DND-41 (cell line): Measurements from ENCODE around the gene CATSPER3.
A peak's percentile ranks its signal among the peaks of the same experiment; 100 is the strongest.

Experiments used
- ATAC-seq: fragments of 200-7000 bp; cut with Tn5 transposase; 3 replicates; pipeline ENCODE4 v1.9.1; 2021; ENCODE audit warnings: low read depth; ENCODE audit not compliant: insufficient read depth
- DNase-seq: peaks from one replicate; pipeline ENCODE4 v3.0.0-alpha.2; 2020
- H2AFZ ChIP-seq: 2 replicates; pipeline ENCODE4 v1.6.0; 2012; ENCODE audit warnings: low read depth, low read length
- H3K27ac ChIP-seq: 2 replicates; pipeline ENCODE4 v1.5.1; 2012; ENCODE audit warnings: low read length, inconsistent platforms
- H3K27me3 ChIP-seq: fragments of 200-600 bp; sonication (generic); 2 replicates; pipeline ENCODE4 v1.6.0; 2012; ENCODE audit warnings: low read length, mild to moderate bottlenecking, inconsistent platforms; ENCODE audit not compliant: insufficient read depth, poor library complexity
- H3K36me3 ChIP-seq: 2 replicates; pipeline ENCODE4 v1.5.1; 2012; ENCODE audit warnings: low read length, inconsistent platforms; ENCODE audit not compliant: insufficient read depth
- H3K4me1 ChIP-seq: 2 replicates; pipeline ENCODE4 v1.5.1; 2012; ENCODE audit warnings: mild to moderate bottlenecking, low read length; ENCODE audit not compliant: insufficient read depth
- H3K4me2 ChIP-seq: 2 replicates; pipeline ENCODE4 v1.6.0; 2012; ENCODE audit warnings: mild to moderate bottlenecking, moderate library complexity, low read length, inconsistent platforms; ENCODE audit not compliant: insufficient read depth
- H3K4me3 ChIP-seq, 2 experiments: fragments of 200-600 bp in 1 of 2; shearing (Covaris generic) in 1 of 2; 2 replicates each; pipeline ENCODE4 v1.5.1; 2012 to 2016; ENCODE audit warnings: inconsistent platforms in 2 of 2, low read length in 2 of 2, mild to moderate bottlenecking in 2 of 2, low read depth in 1 of 2, moderate library complexity in 1 of 2
- H3K79me2 ChIP-seq: 2 replicates; pipeline ENCODE4 v1.6.0; 2012; ENCODE audit warnings: low read length, inconsistent platforms; ENCODE audit not compliant: insufficient read depth
- H3K9ac ChIP-seq: 2 replicates; pipeline ENCODE4 v1.6.0; 2012; ENCODE audit warnings: low read depth, mild to moderate bottlenecking, inconsistent platforms, low read length, moderate library complexity
- H3K9me3 ChIP-seq: 2 replicates; pipeline ENCODE4 v1.5.1; 2012; ENCODE audit warnings: low read length, moderate library complexity, mild to moderate bottlenecking, inconsistent platforms; ENCODE audit not compliant: insufficient read depth, severe bottlenecking
- H4K20me1 ChIP-seq: 2 replicates; pipeline ENCODE4 v1.6.0; 2012; ENCODE audit warnings: low read length; ENCODE audit not compliant: insufficient read depth
- CTCF ChIP-seq: IDR thresholded peaks from 2 replicates; pipeline ENCODE4 v1.5.1; 2012; ENCODE audit warnings: borderline replicate concordance, low read length, moderate library complexity, mild to moderate bottlenecking; ENCODE audit not compliant: poor library complexity, severe bottlenecking; ENCODE audit errors: extremely low read depth
- EZH2 ChIP-seq: IDR thresholded peaks from 3 replicates; pipeline ENCODE4 v1.6.1; 2012; ENCODE audit warnings: borderline replicate concordance, low read depth, mild to moderate bottlenecking, moderate library complexity, low read length, inconsistent platforms; ENCODE audit not compliant: severe bottlenecking

CATSPER3 gene

DNA sequence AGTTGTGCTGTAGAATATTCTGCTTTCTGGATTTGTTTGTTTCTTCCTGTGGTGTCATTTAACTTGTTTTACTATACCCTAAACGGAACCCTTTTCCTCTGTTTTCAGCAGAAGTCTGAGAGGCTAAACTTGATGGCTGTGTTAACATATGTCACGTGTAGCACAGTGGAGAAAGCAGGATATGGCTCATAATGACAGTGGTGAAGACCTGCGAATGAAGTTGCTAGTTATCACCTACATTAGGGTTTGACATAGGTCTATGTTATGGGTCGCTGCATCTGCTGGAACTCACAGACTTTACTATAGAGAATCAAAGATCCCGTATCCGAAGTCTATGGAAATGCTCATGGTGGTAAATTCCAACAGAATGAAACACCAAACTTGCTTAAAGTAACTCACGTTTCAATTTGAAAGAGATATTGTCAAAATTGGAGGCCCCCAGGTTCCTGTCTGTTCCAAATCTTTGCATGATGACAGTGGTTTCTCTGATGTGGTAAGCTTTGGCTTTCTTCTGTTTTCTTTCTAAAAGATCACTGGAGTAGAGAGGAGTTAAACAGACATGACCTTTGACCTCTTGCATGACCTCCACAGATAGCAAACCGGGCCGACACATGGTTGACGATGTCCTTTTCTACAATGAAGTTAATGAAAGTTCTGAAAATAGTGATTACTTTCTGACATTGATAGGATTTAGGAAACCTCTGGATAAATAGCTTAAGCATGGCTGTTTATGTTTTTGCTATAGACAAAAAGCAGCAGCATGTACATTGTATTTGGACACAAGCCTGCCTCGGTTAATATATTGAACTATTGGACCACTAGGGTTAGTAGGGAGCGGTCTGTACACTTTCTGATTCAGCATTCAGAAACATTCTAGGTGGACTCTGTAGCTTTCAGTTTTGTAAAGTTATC, 3.1 kb upstream of the CATSPER3 start:
- no peaks in the 10 kb centered on the region for H4K20me1 ChIP-seq
- TF ChIP-seq CTCF, result no peak
- no peak for TF ChIP-seq EZH2
- H3K9me3 ChIP-seq, result no peaks in the 10 kb centered on the region
- H3K27ac ChIP-seq, result 0 out of 2 replicates have a peak overlapping the region, but pooled peaks have one; percentile 2
- no peaks in the 10 kb centered on the region for H3K79me2 ChIP-seq
- H2AFZ ChIP-seq, result no peak overlapping the region
- ATAC-seq, result peak; percentile 89
- H3K4me3 ChIP-seq, result no peak overlapping the region
- no peak overlapping the region for H3K9ac ChIP-seq
- no peak overlapping the region for H3K4me2 ChIP-seq
- H3K27me3 ChIP-seq, result no peaks in the 10 kb centered on the region
- peaks cover 15% of the 10 kb centered on the region for H3K4me1 ChIP-seq
- H3K36me3 ChIP-seq, result peaks cover 38% of the 10 kb centered on the region
- peak; percentile 29 for DNase-seq

- Histone ChIP-seq H3K9ac (no peak overlapping the region), H4K20me1 (no peaks in the 10 kb centered on the region), H3K79me2 (no peaks in the 10 kb centered on the region), H3K27me3 (no peaks in the 10 kb centered on the region), H3K4me2 (no peak overlapping the region), H3K4me3 (no peak overlapping the region), H3K27ac (0 out of 2 replicates have a peak overlapping the region, but pooled peaks have one; percentile 11), H3K9me3 (no peaks in the 10 kb centered on the region), H2AFZ (no peak overlapping the region), H3K4me1 (peaks cover 15% of the 10 kb centered on the region), H3K36me3 (peaks cover 34% of the 10 kb centered on the region)
- DNase-seq, result no peak
- TF ChIP-seq CTCF (no peak), EZH2 (no peak)
- ATAC-seq, result no peak
These were observed 2.4 kb upstream of the CATSPER3 start for GRCh38 chr5:134965271-134965825.

DNA sequence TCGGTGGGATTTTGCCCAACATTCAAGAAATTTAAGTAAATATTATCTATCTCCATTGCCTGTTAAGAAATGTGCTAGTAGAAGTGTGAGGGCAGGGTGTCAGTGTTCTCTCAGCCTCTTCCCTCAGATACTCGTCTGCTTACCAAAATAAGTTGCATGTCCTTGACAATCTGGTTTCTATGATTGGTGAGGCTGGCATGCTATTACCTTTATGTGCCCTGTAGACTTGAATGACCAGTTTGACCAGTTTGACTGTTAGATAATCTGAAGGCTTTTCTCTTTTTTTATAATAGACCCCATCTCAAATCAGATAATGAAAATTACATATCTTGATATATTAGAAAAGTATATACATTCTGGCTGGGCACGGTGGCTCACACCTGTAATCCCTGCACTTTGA, 348 bp downstream of the CATSPER3 start:
- Histone ChIP-seq H3K9ac (no peak overlapping the region), H2AFZ (no peak overlapping the region), H3K36me3 (peaks cover 15% of the 10 kb centered on the region; the same call in 1 of the 2 replicates), H3K4me3 (no peak overlapping the region), H3K4me2 (no peak overlapping the region), H4K20me1 (no peaks in the 10 kb centered on the region), H3K27me3 (no peaks in the 10 kb centered on the region), H3K27ac (no peak overlapping the region), H3K79me2 (no peaks in the 10 kb centered on the region), H3K9me3 (no peaks in the 10 kb centered on the region), H3K4me1 (peaks cover 15% of the 10 kb centered on the region)
- DNase-seq, result no peak
- ATAC-seq, result no peak
- TF ChIP-seq CTCF, result no peak
- no peak for TF ChIP-seq EZH2
